HG03175 (cell line): Measurements from ENCODE around the gene MIF.
"Not testable (repeated sequence)": the region's sequence is repeated elsewhere in the genome, so short reads cannot be mapped to it uniquely, and the experiment has no call there.

Source experiments
- ATAC-seq: cut with Tn5 transposase; IDR thresholded peaks from one replicate; pipeline ENCODE4 v1.9.1; 2021; ENCODE audit warnings: mild to moderate bottlenecking, moderate library complexity; ENCODE audit not compliant: unreplicated experiment

MIF gene

GRCh38 chr22:23938328-23939016 lies 44.3 kb downstream of the MIF start:
- no peak for ATAC-seq

- no peak for ATAC-seq
Measured at GRCh38 chr22:23939017-23939357, 44.8 kb downstream of the MIF start.

DNA sequence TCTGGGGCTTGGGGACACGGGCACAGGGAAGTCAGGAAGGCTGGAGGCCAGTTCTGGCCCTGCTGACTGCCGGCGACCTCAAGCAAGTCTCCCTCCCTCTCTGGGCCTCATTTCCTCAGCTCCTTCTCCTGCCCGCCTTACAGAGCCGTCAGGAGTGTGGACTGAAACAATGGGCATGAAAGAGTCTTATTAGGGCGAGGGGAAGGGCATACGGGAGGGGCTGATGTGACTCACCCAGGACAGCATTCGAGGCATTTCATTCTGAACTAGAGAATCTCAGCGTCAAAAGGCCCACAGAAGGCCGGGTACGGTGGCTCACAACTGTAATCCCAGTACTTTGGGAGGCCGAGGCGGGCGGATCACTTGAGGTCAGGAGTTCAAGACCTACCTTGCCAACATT lies 46.0 kb downstream of the MIF start:
- ATAC-seq = not testable (repeated sequence)
